Inferior parietal cortex (tissue), 1 donor: ENCODE results near the gene PTK7.

Source experiments
- DNase-seq: peaks from one replicate; pipeline ENCODE4 v3.0.0-alpha.2; 2016; ENCODE audit errors: extremely low spot score

Gene PTK7

GRCh38 chr6:43204271-43205105, 128.4 kb downstream of the PTK7 start:
- no peak for DNase-seq

- DNase-seq = no peak
These were observed 129.7 kb downstream of the PTK7 start for GRCh38 chr6:43205849-43206248.

GRCh38 chr6:43207286-43207685, 131.2 kb downstream of the PTK7 start:
- no peak for DNase-seq
